ENCODE measurements around the gene CD28. TPM values are rescaled to one million over a fixed set of nuclear protein-coding genes. Genes with fewer than 3 reads are reported as not detected.

Gene CD28
- polyA plus RNA-seq, 1 donor from 2014 or later, result not detected

DNA sequence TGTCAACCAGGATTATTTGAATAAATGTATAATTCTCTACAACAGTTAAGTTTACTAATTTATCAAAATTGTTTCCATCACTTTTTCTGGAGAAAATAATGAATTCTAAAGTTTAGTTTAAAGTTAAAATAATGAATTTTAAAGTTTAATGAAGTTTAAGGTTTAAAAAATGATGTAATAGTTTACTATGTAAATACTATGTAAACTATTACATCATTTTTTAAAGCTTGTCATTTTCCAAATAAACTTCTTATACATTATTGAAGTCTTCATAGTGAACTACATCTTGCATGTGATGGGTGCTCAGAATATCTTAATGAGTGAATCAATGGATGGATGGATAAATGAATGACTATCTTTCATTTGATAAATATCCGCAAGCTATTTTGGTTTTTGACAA is 38.8 kb downstream of the CD28 start:
- H4K20me1 ChIP-seq (ENCODE audit: insufficient read depth), result no peaks in the 10 kb centered on the region
- no peaks in the 10 kb centered on the region for H3K9me2 ChIP-seq (ENCODE audit: insufficient read depth, low read length)
- H3K9me3 ChIP-seq (ENCODE audit: low read length), result no peaks in the 10 kb centered on the region
- no peaks in the 10 kb centered on the region for H3F3A ChIP-seq (ENCODE audit: insufficient read depth, low read length, poor library complexity, severe bottlenecking)
- no peak overlapping the region for H3K27ac ChIP-seq (ENCODE audit: low read length)
- no peak overlapping the region for H2AFZ ChIP-seq (ENCODE audit: low read depth, low read length)
- no peak overlapping the region for H3K4me3 ChIP-seq (ENCODE audit: low read length)
- no peak overlapping the region for H3K9ac ChIP-seq (ENCODE audit: low read length)
- no peak for TF ChIP-seq RAD21 (conservative IDR thresholded peaks at IDR 0.05)
- no peak for TF ChIP-seq TAF1 (IDR thresholded peaks at IDR 0.05; ENCODE audit: low read depth)
- TF ChIP-seq EZH2 (IDR thresholded peaks at IDR 0.05; ENCODE audit: borderline replicate concordance, insufficient read depth, low read length, poor library complexity, severe bottlenecking), result no peak
- no peak for TF ChIP-seq SMC3 (conservative IDR thresholded peaks at IDR 0.05; ENCODE audit: poor library complexity)
- no peak for TF ChIP-seq EP300 (conservative IDR thresholded peaks at IDR 0.05; ENCODE audit: poor library complexity, severe bottlenecking)
- no peak for TF ChIP-seq POLR2AphosphoS5 (IDR thresholded peaks at IDR 0.05)
- TF ChIP-seq, protein P1, sequence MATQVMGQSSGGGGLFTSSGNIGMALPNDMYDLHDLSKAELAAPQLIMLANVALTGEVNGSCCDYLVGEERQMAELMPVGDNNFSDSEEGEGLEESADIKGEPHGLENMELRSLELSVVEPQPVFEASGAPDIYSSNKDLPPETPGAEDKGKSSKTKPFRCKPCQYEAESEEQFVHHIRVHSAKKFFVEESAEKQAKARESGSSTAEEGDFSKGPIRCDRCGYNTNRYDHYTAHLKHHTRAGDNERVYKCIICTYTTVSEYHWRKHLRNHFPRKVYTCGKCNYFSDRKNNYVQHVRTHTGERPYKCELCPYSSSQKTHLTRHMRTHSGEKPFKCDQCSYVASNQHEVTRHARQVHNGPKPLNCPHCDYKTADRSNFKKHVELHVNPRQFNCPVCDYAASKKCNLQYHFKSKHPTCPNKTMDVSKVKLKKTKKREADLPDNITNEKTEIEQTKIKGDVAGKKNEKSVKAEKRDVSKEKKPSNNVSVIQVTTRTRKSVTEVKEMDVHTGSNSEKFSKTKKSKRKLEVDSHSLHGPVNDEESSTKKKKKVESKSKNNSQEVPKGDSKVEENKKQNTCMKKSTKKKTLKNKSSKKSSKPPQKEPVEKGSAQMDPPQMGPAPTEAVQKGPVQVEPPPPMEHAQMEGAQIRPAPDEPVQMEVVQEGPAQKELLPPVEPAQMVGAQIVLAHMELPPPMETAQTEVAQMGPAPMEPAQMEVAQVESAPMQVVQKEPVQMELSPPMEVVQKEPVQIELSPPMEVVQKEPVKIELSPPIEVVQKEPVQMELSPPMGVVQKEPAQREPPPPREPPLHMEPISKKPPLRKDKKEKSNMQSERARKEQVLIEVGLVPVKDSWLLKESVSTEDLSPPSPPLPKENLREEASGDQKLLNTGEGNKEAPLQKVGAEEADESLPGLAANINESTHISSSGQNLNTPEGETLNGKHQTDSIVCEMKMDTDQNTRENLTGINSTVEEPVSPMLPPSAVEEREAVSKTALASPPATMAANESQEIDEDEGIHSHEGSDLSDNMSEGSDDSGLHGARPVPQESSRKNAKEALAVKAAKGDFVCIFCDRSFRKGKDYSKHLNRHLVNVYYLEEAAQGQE (IDR thresholded peaks at IDR 0.05; ENCODE audit: borderline replicate concordance), result no peak
- no peak for TF ChIP-seq MXI1 (conservative IDR thresholded peaks at IDR 0.05; ENCODE audit: poor library complexity, severe bottlenecking)
- TF ChIP-seq, protein P2, sequence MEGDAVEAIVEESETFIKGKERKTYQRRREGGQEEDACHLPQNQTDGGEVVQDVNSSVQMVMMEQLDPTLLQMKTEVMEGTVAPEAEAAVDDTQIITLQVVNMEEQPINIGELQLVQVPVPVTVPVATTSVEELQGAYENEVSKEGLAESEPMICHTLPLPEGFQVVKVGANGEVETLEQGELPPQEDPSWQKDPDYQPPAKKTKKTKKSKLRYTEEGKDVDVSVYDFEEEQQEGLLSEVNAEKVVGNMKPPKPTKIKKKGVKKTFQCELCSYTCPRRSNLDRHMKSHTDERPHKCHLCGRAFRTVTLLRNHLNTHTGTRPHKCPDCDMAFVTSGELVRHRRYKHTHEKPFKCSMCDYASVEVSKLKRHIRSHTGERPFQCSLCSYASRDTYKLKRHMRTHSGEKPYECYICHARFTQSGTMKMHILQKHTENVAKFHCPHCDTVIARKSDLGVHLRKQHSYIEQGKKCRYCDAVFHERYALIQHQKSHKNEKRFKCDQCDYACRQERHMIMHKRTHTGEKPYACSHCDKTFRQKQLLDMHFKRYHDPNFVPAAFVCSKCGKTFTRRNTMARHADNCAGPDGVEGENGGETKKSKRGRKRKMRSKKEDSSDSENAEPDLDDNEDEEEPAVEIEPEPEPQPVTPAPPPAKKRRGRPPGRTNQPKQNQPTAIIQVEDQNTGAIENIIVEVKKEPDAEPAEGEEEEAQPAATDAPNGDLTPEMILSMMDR (IDR thresholded peaks at IDR 0.05; ENCODE audit: poor library complexity, severe bottlenecking), result no peak
- no peaks in the 10 kb centered on the region for H3K79me2 ChIP-seq (replicated peaks; ENCODE audit: insufficient read depth, low read length)
- H3K27me3 ChIP-seq (ENCODE audit: insufficient read depth, low read depth, low read length), result no peaks in the 10 kb centered on the region
- no peak overlapping the region for H3K4me2 ChIP-seq (ENCODE audit: low read length)
- H3K36me3 ChIP-seq (ENCODE audit: insufficient read depth, low read length), result no peaks in the 10 kb centered on the region

DNA sequence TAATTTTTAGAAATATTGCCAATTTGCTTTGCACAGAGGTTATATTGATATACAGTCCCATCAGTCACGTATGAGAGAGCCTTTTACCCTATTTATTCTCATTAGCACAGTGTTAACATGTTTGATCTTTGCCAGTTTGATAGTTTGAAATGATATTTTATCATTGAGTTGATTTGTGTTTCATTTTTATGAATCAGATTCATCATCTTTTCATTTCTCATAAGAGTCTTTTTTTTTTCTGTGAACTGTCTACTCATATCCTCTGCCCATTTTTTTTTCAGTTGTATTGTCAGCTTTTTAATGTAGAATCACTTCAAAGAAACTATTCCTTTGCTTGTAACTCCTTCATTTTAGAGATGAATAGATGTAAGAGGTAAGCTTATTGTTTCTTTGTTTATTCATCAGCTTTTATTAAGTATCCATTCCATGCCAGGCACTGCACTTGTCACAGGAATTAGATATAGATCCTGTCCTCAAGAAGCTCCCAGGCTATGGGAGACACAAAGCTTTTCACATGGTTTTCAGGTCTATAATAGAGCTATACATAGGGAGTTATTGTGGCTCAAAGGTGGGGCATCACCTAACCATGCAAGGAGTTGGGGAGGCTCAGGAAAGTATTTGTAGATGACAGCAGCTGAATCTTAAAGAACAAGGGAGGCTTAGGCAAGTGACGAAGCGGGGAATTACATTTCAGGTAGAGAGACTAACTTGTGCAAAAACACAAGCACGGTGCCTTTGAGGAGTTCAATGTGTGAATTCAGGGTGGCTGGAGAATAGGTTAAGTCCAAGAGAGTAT is 42.1 kb downstream of the CD28 start:
- H3K9me3 ChIP-seq (ENCODE audit: low read length), result no peaks in the 10 kb centered on the region
- H3K9ac ChIP-seq (ENCODE audit: low read length), result no peak overlapping the region
- H3K4me3 ChIP-seq (ENCODE audit: low read length), result no peak overlapping the region
- H3K27ac ChIP-seq (ENCODE audit: low read length), result no peak overlapping the region
- no peaks in the 10 kb centered on the region for H3K9me2 ChIP-seq (ENCODE audit: insufficient read depth, low read length)
- H3K27me3 ChIP-seq (ENCODE audit: insufficient read depth, low read depth, low read length), result no peaks in the 10 kb centered on the region
- no peak for TF ChIP-seq TAF1 (IDR thresholded peaks at IDR 0.05; ENCODE audit: low read depth)
- TF ChIP-seq EZH2 (IDR thresholded peaks at IDR 0.05; ENCODE audit: borderline replicate concordance, insufficient read depth, low read length, poor library complexity, severe bottlenecking), result no peak
- no peak for TF ChIP-seq POLR2AphosphoS5 (IDR thresholded peaks at IDR 0.05)
- H2AFZ ChIP-seq (ENCODE audit: low read depth, low read length), result no peak overlapping the region
- no peaks in the 10 kb centered on the region for H4K20me1 ChIP-seq (ENCODE audit: insufficient read depth)
- H3K36me3 ChIP-seq (ENCODE audit: insufficient read depth, low read length), result no peaks in the 10 kb centered on the region
- no peaks in the 10 kb centered on the region for H3K79me2 ChIP-seq (replicated peaks; ENCODE audit: insufficient read depth, low read length)
- no peak overlapping the region for H3K4me2 ChIP-seq (ENCODE audit: low read length)
- H3F3A ChIP-seq (ENCODE audit: insufficient read depth, low read length, poor library complexity, severe bottlenecking), result no peaks in the 10 kb centered on the region

Data from neural cell (in vitro differentiated cells).